Naive B cell (primary cell): ENCODE measurements around the gene CAMTA1. TPM values are rescaled to one million over a fixed set of nuclear protein-coding genes. Genes with fewer than 3 reads are reported as not detected.
A peak's percentile ranks its signal among the peaks of the same experiment; 100 is the strongest.

Experiments used
- ATAC-seq, 2 donors: fragments of 150-1000 bp; cut with Tn5 transposase; 2 replicates each; pipeline ENCODE4 v1.10.0; 2021; ENCODE audit warnings: low read depth in 2 of 2, mild to moderate bottlenecking in 2 of 2, moderate library complexity in 2 of 2
- DNase-seq: peaks from one replicate; pipeline ENCODE4 v3.0.0; 2022
- H3K27ac Mint-ChIP-seq, 6 donors: one replicate each; pipeline ENCODE4 v1.8.0; 2020 to 2022; ENCODE audit warnings: mild to moderate bottlenecking in 6 of 6, mixed read lengths in 6 of 6, moderate library complexity in 5 of 6, inconsistent platforms in 2 of 6
- H3K27me3 Mint-ChIP-seq, 3 donors: one replicate each; pipeline ENCODE4 v1.8.0; 2021 to 2022; ENCODE audit warnings: mixed read lengths in 3 of 3, mild to moderate bottlenecking in 1 of 3
- H3K36me3 Mint-ChIP-seq, 2 donors: one replicate each; pipeline ENCODE4 v1.8.0; 2020 to 2022; ENCODE audit warnings: mixed read lengths in 2 of 2, inconsistent platforms in 1 of 2, mild to moderate bottlenecking in 1 of 2
- H3K4me1 Mint-ChIP-seq, 3 donors: one replicate each; pipeline ENCODE4 v1.8.0; 2020 to 2022; ENCODE audit warnings: mixed read lengths in 3 of 3, inconsistent platforms in 1 of 3, mild to moderate bottlenecking in 1 of 3, moderate library complexity in 1 of 3
- H3K4me3 Mint-ChIP-seq, 8 donors: one replicate each; pipeline ENCODE4 v1.8.0; 2020 to 2022; ENCODE audit warnings: mild to moderate bottlenecking in 8 of 8, mixed read lengths in 8 of 8, moderate library complexity in 8 of 8, inconsistent platforms in 2 of 8
- H3K9me3 Mint-ChIP-seq, 7 donors: one replicate each; pipeline ENCODE4 v1.8.0; 2020 to 2022; ENCODE audit warnings: mixed read lengths in 7 of 7, mild to moderate bottlenecking in 5 of 7, inconsistent platforms in 2 of 7, moderate library complexity in 1 of 7
- polyA plus RNA-seq, 6 donors: library from polyadenylated mRNA; unstranded; fragments of 300-500 nt; fragmentation: Illumina TruSeq; gene quantifications; one replicate each; pipeline ENCODE4 v1.2.3, GENCODE V29; 2021; ENCODE audit warnings: low read depth in 6 of 6

Gene CAMTA1
- polyA plus RNA-seq, 6 donors from 2014 or later, result 75.4 to 140 (median 88.8) TPM

GRCh38 chr1:6784560-6785317 lies 515 bp upstream of the CAMTA1 start:
- Mint-ChIP-seq H3K4me3 (peak overlapping the region; percentile 92 to 99 (median 94)), H3K4me1 (peaks cover 42 to 54% (median 46%) of the 10 kb centered on the region in 3 donors), H3K36me3 (peaks cover 0 to 7% of the 10 kb centered on the region in 2 donors), H3K9me3 (no peaks in the 10 kb centered on the region), H3K27me3 (no peaks in the 10 kb centered on the region), H3K27ac (peak overlapping the region; percentile 92 to 99 (median 96))
- DNase-seq (peak; percentile 99), ATAC-seq (peak; percentile 76 to 77)

DNA sequence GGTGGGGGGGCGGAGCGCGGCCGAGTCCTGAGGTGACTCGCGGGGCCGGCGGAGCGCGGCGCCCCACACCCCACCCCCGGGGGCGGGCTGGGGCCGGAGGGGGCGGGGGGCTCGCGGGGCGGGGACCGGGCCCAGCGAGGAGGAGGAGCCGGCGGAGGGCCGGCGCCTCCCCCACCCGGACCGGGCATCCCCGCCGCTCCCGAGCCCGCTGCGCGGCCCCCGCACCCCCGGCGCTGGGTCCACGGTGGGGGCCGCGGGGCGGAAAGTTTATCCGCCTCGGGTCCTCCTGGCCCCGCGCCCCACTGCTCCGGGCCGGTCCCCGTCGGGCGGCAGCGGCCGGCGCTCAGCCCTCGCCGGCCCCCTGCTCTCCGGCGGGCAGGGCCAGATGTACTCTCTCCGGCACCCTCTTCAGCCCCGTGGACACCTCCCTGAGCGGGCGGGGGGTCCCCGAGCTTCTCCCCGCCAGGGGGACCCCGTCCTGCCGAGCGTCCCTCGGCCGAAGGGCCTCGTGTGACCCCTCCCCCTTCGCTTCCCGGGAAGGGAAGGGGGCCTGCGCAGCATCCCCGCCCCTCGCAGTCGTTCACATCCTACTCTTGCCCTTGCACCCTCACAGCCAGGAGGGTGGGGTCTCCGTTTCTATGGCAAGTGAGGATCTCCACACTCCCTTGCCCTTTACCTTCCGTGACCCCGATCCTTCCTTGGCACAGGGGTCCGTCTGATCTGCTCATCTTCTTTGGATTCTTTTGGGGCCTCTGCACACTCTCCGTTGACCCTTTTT lies 663 bp downstream of the CAMTA1 start:
- peak overlapping the region; percentile 96 to 99 (median 96) for H3K27ac Mint-ChIP-seq
- H3K9me3 Mint-ChIP-seq, result no peaks in the 10 kb centered on the region
- DNase-seq (peak; percentile 34), ATAC-seq (no peak)
- H3K4me3 Mint-ChIP-seq, result peak overlapping the region; percentile 88 to 100 (median 97)
- H3K4me1 Mint-ChIP-seq, result peaks cover 44 to 61% (median 53%) of the 10 kb centered on the region in 3 donors
- H3K27me3 Mint-ChIP-seq, result no peaks in the 10 kb centered on the region
- H3K36me3 Mint-ChIP-seq, result peaks cover 0 to 7% of the 10 kb centered on the region in 2 donors

- ATAC-seq (no peak), DNase-seq (no peak)
- H3K4me1 Mint-ChIP-seq, result peaks cover 46 to 64% (median 51%) of the 10 kb centered on the region in 3 donors
- no peaks in the 10 kb centered on the region for H3K27me3 Mint-ChIP-seq
- H3K4me3 Mint-ChIP-seq, result peak overlapping the region in 3 of 8 donors; percentile 7 to 93 (median 12)
- no peak overlapping the region for H3K27ac Mint-ChIP-seq
- H3K9me3 Mint-ChIP-seq, result no peaks in the 10 kb centered on the region
- H3K36me3 Mint-ChIP-seq, result peaks cover 0 to 7% of the 10 kb centered on the region in 2 donors
These were observed 3.7 kb downstream of the CAMTA1 start for GRCh38 chr1:6788946-6789345.

DNA sequence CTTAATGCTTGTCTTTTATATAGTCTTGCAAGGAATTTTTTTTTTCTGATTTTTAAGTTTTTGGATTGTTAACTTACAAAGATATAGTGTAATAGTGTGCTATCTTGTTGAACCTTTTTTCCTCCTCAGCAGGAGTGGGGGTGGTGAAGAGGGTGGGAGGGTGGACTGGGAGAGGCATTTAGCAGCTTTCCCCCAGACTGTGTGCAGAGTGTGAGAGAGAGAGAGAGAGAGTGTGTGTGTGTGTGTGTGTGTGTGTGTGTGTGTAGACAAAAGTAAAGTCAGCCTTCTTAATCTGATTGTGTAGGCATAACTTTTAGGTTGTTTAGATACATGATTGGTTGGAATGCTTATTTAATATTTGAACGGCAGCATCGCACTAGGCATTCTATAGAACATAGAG lies 4.9 kb downstream of the CAMTA1 start:
- Mint-ChIP-seq H3K36me3 (peaks cover 0 to 7% of the 10 kb centered on the region in 2 donors), H3K4me1 (peaks cover 45 to 60% (median 49%) of the 10 kb centered on the region in 3 donors), H3K27ac (peak overlapping the region in 2 of 6 donors; percentile 35 to 67), H3K27me3 (no peaks in the 10 kb centered on the region), H3K4me3 (peak overlapping the region in 2 of 8 donors; percentile 1 to 19), H3K9me3 (no peaks in the 10 kb centered on the region)
- DNase-seq, result no peak
- ATAC-seq, result no peak

DNA sequence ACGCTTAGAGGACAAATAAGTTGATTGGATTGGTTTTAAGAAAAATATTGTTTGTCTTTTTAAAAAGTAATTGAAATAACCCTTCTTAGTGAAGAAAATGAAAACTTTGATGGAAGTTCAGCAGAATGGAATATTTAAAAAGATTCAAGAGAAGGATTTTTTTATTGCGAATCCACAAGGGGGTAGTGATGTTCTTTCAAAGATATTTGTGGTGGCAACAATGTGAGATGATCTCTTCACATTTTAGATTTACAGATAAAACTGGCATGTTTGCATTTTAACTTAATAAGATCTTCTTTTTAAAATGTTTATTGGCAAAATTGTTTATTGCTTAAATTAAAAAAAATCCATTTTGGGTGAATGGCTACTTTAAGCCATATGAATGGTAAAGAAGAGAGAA lies 8.9 kb downstream of the CAMTA1 start:
- ATAC-seq, result no peak

GRCh38 chr1:6795203-6795602 lies 9.9 kb downstream of the CAMTA1 start:
- Mint-ChIP-seq H3K4me3 (peak overlapping the region in 1 of 8 donors; percentile 47), H3K27me3 (no peaks in the 10 kb centered on the region), H3K36me3 (no peaks in the 10 kb centered on the region), H3K4me1 (peaks cover 17 to 23% (median 22%) of the 10 kb centered on the region in 3 donors), H3K27ac (no peak overlapping the region), H3K9me3 (no peaks in the 10 kb centered on the region)
- ATAC-seq, result no peak
- no peak for DNase-seq

More for the DNA sequence above, 8.9 kb downstream of the CAMTA1 start:
- DNase-seq, result peak; percentile 6
- H3K27ac Mint-ChIP-seq, result no peak overlapping the region
- H3K27me3 Mint-ChIP-seq, result no peaks in the 10 kb centered on the region
- no peaks in the 10 kb centered on the region for H3K9me3 Mint-ChIP-seq
- H3K36me3 Mint-ChIP-seq, result no peaks in the 10 kb centered on the region
- H3K4me1 Mint-ChIP-seq, result peaks cover 16 to 29% (median 28%) of the 10 kb centered on the region in 3 donors
- no peak overlapping the region for H3K4me3 Mint-ChIP-seq

GRCh38 chr1:6795661-6796060 lies 10.4 kb downstream of the CAMTA1 start:
- Mint-ChIP-seq H3K27ac (peak overlapping the region in 1 of 6 donors; percentile 4), H3K9me3 (no peaks in the 10 kb centered on the region), H3K4me3 (no peak overlapping the region), H3K27me3 (no peaks in the 10 kb centered on the region), H3K36me3 (no peaks in the 10 kb centered on the region), H3K4me1 (peaks cover 19 to 26% (median 24%) of the 10 kb centered on the region in 3 donors)
- DNase-seq (no peak), ATAC-seq (no peak)

DNA sequence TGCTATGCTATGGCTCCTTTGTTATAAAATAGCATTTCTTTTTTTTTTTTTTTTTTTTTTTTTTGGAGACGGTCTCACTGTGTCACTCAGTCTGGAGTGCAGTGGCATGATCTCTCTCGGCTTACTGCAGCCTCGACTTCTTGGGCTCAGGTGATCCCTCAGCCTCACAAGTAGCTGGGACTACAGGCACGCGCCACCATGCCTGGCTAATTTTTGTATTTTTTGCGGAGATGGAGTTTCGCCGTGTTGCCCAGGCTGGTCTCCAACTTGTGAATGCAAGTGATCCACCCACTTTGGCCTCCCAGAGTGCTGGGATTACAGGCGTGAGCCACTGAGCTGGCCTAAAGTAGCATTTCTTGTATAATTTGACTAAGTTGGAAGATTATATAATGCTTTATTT lies 10.8 kb downstream of the CAMTA1 start:
- no peak overlapping the region for H3K27ac Mint-ChIP-seq
- no peak for DNase-seq
- no peaks in the 10 kb centered on the region for H3K36me3 Mint-ChIP-seq
- ATAC-seq, result no peak
- H3K9me3 Mint-ChIP-seq, result no peaks in the 10 kb centered on the region
- no peaks in the 10 kb centered on the region for H3K27me3 Mint-ChIP-seq
- H3K4me3 Mint-ChIP-seq, result no peak overlapping the region
- H3K4me1 Mint-ChIP-seq, result peaks cover 20 to 25% (median 23%) of the 10 kb centered on the region in 3 donors

GRCh38 chr1:6799499-6799898 lies 14.2 kb downstream of the CAMTA1 start:
- no peak for DNase-seq
- ATAC-seq, result no peak
- Mint-ChIP-seq H3K4me1 (peaks cover 24 to 38% (median 37%) of the 10 kb centered on the region in 3 donors), H3K27ac (no peak overlapping the region), H3K36me3 (no peaks in the 10 kb centered on the region), H3K4me3 (no peak overlapping the region), H3K27me3 (no peaks in the 10 kb centered on the region), H3K9me3 (peaks cover 0 to 1% (median 0%) of the 10 kb centered on the region in 7 donors)

GRCh38 chr1:6800745-6801144 lies 15.5 kb downstream of the CAMTA1 start:
- DNase-seq, result no peak
- H3K4me3 Mint-ChIP-seq, result peak overlapping the region in 1 of 8 donors; percentile 30
- no peak for ATAC-seq
- peaks cover 32 to 50% (median 34%) of the 10 kb centered on the region in 3 donors for H3K4me1 Mint-ChIP-seq
- H3K9me3 Mint-ChIP-seq, result peaks cover 0 to 1% (median 0%) of the 10 kb centered on the region in 7 donors
- H3K27me3 Mint-ChIP-seq, result no peaks in the 10 kb centered on the region
- no peaks in the 10 kb centered on the region for H3K36me3 Mint-ChIP-seq
- peak overlapping the region in 1 of 6 donors; percentile 16 for H3K27ac Mint-ChIP-seq

DNA sequence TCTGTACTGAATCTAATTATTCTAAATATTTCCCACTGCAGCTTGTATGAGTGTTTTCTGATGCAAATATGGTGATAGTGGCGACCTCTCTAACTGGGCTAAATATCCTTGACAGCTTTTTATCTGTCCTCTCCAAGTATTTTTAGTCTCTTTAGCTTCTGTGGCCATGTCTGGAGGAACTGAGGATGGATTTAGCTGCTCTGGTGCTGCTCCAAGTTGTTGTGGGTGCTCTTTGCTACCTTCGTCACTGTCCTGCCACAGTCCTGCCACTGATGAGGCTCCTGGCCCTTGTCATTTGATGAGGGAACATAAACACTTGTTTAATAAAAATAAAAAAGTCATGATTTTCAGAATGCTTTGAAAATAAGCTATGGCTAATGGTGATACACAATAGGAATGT lies 15.9 kb downstream of the CAMTA1 start:
- Mint-ChIP-seq H3K4me1 (peaks cover 32 to 55% (median 39%) of the 10 kb centered on the region in 3 donors), H3K27me3 (no peaks in the 10 kb centered on the region), H3K36me3 (no peaks in the 10 kb centered on the region), H3K9me3 (peaks cover 0 to 1% (median 0%) of the 10 kb centered on the region in 7 donors), H3K4me3 (no peak overlapping the region), H3K27ac (no peak overlapping the region)
- no peak for ATAC-seq
- no peak for DNase-seq

DNA sequence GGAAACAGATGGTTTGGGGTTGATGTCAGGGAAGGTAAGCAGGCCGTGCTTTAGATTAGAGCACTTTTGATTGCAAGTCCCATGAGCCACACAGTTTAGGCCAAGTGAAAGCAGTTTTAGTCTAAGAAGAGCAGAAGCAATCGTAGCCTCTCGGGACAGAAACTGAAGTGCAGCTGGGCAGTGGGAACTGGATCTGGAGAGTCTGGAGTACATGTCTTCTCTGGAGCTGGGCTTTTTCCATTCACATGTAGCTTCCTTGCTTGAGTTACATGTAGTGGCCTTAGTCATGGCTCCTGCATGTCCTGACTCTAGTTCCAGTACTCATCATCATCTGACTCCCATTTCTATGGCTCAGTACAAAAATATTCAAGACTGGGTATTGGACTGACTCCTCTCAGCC lies 16.7 kb downstream of the CAMTA1 start:
- H3K9me3 Mint-ChIP-seq, result peaks cover 0 to 1% (median 0%) of the 10 kb centered on the region in 7 donors
- H3K27me3 Mint-ChIP-seq, result no peaks in the 10 kb centered on the region
- peaks cover 31 to 57% (median 41%) of the 10 kb centered on the region in 3 donors for H3K4me1 Mint-ChIP-seq
- H3K4me3 Mint-ChIP-seq, result peak overlapping the region in 1 of 8 donors; percentile 5
- ATAC-seq (no peak), DNase-seq (no peak)
- H3K36me3 Mint-ChIP-seq, result no peaks in the 10 kb centered on the region
- peak overlapping the region in 3 of 6 donors; percentile 3 to 70 (median 11) for H3K27ac Mint-ChIP-seq

DNA sequence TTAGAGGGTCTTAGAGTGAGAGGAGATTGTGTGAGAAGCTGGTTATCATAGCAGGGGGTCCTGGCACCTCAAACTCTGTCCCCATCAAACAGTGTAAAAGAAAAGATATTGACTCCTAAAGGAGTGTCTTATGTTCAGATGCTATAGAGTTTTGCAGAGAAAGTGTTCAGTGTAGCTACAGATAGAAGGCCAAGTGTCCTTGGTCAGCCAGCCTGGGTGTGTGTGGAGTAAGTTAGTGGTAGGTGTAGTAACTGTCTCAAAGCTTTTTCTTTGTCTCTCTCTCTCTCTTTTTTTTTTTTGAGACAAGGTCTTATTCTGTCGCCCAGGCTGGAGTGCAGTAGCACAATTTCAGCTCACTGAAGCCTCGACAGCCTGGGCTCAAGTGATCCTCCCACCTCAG lies 17.2 kb downstream of the CAMTA1 start:
- Mint-ChIP-seq H3K4me3 (no peak overlapping the region), H3K27me3 (no peaks in the 10 kb centered on the region)
- DNase-seq, result no peak

More for the DNA sequence above, 17.2 kb downstream of the CAMTA1 start:
- Mint-ChIP-seq H3K9me3 (peaks cover 0 to 1% (median 0%) of the 10 kb centered on the region in 7 donors), H3K4me1 (peaks cover 27 to 57% (median 41%) of the 10 kb centered on the region in 3 donors), H3K27ac (peak overlapping the region in 3 of 6 donors; percentile 3 to 11 (median 8)), H3K36me3 (no peaks in the 10 kb centered on the region)
- no peak for ATAC-seq
